Stimulated activated CD8-positive, alpha-beta memory T cell treated with anti-CD3 and anti-CD28 coated beads, Interleukin-7, amount 100 ng/mL, for 1 hour (primary cell): Measurements from ENCODE around the gene TMEM131.

ENCODE experiments used
- DNase-seq, 2 donors: peaks; one replicate each; pipeline ENCODE4 v3.0.0-alpha.2; 2020; ENCODE audit warnings: low read depth in 2 of 2

TMEM131 gene

DNA sequence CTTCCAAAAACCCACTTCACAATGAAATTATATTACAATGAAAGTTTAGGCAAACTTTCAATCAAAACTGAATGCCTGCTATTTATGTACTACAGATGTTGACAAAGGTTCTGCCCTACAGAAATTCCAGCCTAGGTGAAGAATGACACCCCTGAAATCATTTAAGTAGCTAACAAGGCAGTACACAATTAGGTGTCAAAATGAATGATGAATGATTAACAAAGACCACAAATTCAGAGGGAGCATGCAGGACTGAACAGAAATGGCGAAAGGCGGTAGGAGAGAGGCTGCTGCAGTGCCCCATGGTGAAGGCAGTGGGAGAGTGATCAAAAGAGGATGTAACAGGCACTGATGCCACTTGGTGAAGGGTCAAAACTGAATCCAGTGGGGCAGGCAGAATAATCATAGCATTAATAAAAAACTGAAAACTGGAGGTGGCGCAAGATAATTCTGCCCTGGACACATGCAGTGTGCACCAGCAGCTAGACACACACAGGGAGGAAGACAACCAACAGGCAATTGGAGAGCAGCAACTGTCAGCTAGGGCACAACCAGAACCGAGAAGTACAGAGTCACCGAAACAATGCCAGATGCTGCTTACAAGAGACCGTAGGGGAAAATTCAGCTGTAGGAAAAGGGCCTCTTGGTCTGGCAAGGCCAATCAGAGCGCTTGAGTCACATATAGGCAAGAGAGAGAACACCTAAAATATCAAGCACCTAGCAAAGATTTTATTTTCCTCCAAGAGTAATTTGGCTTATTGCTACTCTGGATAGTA, 4.5 kb downstream of the TMEM131 start:
- no peak for DNase-seq

DNA sequence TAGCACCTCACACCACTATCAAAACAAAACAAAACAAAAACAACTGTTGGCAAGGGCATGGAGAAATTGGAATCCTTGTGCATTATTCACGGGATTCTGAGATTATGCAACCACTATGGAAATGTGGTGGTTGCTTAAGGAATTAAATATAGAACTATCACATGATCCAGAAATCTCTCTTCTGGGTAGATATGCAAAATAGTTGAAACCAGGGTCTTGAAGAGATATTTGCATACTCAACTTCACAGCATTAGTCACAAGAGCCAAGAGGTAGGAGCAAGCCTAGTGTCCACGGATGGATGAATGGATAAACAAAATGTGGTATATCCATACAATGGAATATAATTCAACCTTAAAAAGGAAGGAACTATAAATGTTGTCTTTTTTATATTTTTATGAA, 7.0 kb downstream of the TMEM131 start:
- DNase-seq, result no peak

GRCh38 chr2:97985998-97986397, 9.8 kb downstream of the TMEM131 start:
- DNase-seq, result no peak

DNA sequence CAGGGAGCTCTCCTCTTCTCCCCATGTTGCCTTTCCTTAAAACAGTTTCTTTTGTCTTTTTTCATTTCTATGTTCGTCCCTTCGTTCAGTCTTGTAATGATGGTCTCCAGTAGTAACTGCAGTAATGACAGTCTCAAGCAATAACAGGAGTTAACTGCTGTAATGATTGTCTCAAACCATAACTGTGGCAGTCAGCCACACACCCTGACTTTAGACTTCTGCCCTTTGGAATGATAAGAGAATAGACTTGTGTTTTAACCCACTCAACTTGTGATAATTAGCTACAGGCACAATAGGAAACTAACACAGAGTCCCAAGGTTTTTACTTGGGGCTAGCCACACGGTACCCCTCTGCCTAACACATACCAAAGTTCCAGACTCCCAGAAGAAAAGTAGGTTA, 12.1 kb downstream of the TMEM131 start:
- DNase-seq, result no peak

DNA sequence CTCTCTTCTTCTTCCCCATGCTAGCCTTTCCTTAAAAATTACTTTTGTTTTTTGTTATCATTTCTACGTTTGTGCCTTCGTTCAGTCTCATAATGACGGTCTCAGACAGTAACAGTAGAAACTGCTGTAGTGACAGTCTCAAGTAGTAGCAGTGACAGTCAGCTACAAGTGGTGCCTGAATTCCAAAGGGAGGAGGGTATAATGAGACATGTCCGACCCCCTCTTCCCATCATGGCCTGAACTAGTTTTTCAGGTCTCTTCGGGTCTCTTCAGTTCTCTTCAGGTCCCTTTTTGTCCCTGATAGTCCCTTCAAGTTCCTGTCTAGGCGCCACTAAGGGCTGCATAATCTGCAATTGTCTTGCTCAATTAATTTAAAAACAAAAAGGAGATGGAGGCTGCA, 12.6 kb downstream of the TMEM131 start:
- DNase-seq, result no peak

DNA sequence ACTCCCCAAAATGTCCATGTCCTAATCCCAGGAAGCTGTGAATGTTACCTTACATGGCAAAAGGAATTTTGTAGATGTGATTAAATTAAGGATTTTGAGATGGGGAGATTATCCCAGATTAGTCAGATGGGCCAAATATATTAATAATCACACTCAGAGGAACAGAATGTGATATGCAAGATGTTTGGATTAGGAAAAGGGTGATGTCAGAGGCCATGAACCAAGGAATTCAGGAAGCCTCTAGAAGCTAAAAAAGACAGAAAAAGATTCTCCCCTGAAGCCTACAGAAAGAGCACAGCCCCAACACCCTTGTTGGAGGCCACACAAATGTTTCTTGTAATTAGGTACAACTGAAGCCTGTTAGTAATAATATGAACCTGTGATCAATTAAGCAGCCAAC, 13.1 kb downstream of the TMEM131 start:
- DNase-seq, result no peak

- no peak for DNase-seq
Observed at GRCh38 chr2:97981961-97982360, 13.8 kb downstream of the TMEM131 start.

DNA sequence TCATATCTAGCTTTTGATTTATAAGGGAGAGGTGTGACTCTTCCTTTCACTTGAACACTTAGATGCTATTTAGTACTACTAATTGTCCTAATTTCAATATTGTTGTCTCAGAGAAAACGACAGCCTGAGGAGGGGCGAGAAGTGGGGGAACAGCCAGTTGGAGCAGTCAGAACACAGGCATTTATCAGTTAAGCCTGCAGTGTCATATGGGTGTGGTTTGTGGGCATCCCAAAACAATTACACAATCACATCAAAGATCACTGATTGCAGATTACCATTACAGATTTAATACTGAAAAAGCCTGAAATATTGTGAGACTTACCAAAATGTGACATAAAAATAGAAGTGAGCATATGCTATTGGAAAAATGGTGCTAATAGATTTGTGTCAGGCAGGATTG, 15.8 kb downstream of the TMEM131 start:
- DNase-seq, result no peak

GRCh38 chr2:97974471-97974870, 21.3 kb downstream of the TMEM131 start:
- DNase-seq, result no peak

GRCh38 chr2:97970293-97971060, 25.3 kb downstream of the TMEM131 start:
- no peak for DNase-seq

- DNase-seq, result no peak
Observed at GRCh38 chr2:97969081-97970067, 26.4 kb downstream of the TMEM131 start.

GRCh38 chr2:97967931-97968627, 27.7 kb downstream of the TMEM131 start:
- DNase-seq, result no peak

GRCh38 chr2:97967216-97967592, 28.5 kb downstream of the TMEM131 start:
- DNase-seq, result no peak

GRCh38 chr2:97966545-97967215, 29.1 kb downstream of the TMEM131 start:
- DNase-seq, result no peak

GRCh38 chr2:97965116-97965515, 30.6 kb downstream of the TMEM131 start:
- DNase-seq, result no peak

- DNase-seq, result no peak
Observed at GRCh38 chr2:97963880-97964279, 31.9 kb downstream of the TMEM131 start.

DNA sequence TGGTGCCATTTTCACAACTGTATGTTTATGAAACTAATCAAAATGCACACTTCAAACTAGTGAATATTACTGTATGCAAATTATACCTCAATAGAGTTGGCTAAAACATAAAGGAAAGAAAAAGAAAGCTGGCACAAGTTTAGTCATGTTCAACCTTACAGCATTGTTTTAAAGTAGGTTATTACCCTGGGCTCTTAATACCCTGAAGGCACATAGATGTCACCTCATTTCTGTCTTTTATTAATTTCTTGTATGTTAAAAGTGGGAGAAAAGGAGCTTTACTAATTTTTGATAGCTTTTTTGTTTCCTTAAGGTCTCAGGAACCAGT, 32.7 kb downstream of the TMEM131 start:
- no peak for DNase-seq

DNA sequence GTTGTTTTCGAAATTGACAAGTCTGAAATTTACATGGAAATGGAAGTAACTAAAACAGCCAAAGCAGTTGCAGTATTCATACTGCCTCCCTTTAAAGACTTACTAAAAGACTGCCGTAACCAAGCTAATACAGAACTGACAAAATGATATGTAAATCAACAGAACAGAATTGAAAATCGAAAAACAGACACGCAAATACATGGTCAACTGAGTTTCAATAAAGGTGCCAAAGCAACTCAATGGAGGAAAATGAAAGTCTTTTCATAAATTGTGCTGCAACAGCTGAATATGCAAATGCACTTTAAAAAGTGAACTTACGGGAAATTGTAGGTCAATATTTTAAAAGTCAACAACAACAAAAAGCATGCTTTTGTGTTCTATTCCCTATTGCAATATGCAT, 34.2 kb downstream of the TMEM131 start:
- no peak for DNase-seq

GRCh38 chr2:97958184-97958583, 37.6 kb downstream of the TMEM131 start:
- DNase-seq, result no peak

- no peak for DNase-seq
Observed at GRCh38 chr2:97957432-97958183, 38.1 kb downstream of the TMEM131 start.
